GM12801 (cell line): Measurements from ENCODE around the gene ZBTB9.

Source experiments
- TF ChIP-seq, protein P1 (sequence below): IDR thresholded peaks from one replicate; pipeline ENCODE4 v1.5.1; 2011; ENCODE audit warnings: control low read depth; ENCODE audit not compliant: insufficient read length; ENCODE audit errors: extremely low read depth

The ZBTB9 gene

DNA sequence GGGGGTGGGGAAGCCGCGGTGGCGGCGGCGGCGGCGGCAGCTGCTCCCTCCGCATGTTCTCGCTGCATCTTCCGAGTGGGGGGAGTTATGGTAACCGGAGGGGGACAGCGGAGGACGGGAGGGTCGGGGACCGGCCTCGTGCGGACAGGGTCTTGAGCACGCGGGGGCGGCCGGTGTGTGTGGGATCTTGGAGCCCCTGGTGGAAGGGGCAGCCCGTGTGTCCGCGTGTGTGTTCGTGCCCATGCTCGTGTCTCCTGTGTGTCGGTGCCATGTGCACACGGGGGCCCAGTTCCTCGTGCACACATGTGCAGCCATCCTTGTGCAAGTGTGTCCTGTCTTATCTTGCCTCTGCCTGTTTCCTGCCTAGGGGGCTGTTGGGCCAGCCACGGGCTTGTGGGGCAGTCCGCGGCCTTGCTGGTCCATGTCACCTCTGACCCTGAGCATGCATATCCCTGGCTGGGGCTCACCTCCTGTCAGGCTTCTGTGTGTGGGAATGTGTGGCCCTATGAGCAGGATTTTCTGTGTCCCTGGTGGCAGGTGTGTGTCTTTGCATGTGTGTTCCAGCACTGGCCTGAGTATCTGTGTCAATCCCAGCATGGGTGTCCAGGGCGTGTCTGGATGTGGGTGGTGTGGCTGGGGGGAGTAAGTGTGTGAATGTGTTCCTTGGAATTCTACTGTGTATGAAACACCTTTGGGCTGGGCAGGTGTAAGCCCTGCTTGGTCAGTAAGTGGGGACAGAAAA, 26.0 kb upstream of the ZBTB9 start:
- TF ChIP-seq, protein P1, sequence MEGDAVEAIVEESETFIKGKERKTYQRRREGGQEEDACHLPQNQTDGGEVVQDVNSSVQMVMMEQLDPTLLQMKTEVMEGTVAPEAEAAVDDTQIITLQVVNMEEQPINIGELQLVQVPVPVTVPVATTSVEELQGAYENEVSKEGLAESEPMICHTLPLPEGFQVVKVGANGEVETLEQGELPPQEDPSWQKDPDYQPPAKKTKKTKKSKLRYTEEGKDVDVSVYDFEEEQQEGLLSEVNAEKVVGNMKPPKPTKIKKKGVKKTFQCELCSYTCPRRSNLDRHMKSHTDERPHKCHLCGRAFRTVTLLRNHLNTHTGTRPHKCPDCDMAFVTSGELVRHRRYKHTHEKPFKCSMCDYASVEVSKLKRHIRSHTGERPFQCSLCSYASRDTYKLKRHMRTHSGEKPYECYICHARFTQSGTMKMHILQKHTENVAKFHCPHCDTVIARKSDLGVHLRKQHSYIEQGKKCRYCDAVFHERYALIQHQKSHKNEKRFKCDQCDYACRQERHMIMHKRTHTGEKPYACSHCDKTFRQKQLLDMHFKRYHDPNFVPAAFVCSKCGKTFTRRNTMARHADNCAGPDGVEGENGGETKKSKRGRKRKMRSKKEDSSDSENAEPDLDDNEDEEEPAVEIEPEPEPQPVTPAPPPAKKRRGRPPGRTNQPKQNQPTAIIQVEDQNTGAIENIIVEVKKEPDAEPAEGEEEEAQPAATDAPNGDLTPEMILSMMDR = no peak

DNA sequence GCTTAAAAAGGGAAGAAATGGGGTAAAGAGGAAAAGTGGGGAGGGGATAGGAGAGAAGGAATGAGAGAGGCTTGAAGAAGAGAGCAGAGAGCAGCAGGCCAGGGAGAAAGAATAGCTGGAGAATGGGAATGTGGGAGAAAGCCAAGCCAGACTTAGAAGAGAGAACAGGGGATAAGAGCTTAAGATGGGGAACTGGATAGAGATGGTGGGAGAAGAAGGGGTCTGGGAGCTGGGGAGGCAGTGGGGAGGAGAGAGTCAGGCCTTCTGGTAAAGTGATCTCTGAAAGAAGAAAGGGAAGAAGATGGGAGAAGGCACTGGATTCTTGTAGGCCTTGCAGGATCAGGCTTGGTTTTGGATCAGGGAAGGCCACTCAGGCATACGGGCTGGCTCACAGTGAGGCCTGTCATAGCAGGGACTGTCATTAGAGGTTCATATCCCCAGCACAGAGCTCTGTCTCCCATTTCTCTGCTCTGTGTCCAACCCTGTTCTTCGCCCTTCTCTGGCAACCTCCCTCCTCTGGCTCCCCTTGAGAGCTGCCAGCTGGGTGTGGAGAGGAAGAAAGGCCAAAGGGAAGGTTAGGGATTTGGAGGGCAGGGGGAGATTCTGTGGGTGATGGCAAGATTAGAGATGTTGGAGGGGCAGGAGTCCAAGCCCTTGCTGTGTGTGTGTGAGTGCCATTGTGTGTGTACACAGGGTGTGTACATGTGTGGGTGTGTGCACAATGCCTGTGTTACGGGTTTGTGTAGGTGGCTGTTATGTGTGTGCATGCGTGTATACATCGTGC, 25.2 kb upstream of the ZBTB9 start:
- TF ChIP-seq, protein P1 = no peak

DNA sequence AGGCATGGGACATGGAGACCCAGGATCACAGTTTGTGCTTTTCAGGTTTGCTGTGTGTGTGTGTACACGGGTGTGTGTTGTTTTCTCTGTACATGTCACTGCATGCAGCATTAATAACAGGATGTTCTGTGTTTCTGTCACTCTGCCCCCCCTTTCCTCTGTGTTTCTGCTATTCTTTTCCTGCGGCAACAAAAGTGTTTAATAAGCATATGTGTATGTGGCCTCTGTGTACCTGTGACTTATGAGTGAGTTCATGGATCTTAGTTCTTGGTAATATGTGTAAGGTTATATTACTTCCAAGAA, 24.7 kb upstream of the ZBTB9 start:
- TF ChIP-seq, protein P1 = no peak

DNA sequence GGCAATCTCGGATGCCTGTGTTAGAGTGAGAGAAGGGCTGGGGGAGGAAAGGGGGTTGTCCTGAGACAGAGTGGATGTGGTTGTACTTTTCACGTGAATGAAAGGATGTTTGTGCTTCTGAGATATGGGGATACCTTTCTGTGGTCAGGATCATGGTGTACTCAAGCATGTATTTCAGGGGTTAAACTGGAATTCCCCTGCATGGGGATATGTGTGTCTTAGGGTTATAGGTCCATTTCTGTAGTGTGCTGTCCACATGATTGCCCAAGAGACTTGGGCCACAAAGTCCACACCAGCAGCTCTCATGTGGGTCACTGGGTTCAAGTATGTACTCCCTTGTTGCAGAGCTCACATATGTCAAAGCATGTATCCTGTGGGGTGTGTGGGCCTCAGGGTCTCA, 24.0 kb upstream of the ZBTB9 start:
- TF ChIP-seq, protein P1 = no peak

DNA sequence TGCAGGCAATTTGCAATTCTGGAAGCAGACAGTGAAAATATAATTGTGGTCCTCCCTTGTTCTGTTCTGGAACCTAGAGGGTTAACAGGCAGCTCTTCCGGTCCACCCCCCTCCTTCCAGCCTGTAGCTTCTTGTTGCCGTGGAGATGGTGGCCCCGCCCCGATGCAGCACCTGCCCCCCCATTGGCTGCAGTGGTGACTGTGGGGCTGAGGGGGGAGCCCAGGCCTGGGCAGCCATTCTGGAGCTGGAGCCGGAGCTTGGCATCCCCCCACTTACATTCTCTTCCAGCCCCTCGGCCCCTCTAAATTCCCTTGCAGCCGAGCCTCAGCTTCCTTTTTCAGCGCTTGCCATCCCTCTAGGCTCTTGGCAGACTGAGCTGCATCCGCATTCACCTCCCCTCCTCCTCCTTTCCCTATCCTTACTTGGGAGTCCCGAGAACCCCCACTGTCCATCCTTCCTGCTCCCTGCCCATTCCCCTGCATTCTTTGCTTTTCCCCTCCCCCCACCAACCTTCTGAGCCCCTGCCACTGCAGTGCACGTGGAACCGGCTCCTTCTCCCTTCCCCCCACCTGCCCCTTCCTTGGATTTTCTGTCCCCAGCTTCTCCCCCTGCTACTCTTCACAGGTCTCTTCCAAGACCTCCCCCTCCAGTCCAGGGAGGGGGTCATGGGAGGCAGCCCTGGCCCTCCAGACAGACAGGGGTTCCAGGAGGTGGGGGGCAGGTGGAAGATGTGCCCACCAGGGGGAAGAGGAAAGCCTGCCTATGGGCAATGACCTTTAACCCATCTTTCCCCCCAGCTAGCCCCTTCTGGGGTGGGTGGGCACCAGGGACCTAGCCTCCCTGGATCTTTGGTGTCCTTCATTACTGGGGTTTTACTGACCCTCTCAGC, 23.1 kb upstream of the ZBTB9 start:
- TF ChIP-seq, protein P1 = no peak

DNA sequence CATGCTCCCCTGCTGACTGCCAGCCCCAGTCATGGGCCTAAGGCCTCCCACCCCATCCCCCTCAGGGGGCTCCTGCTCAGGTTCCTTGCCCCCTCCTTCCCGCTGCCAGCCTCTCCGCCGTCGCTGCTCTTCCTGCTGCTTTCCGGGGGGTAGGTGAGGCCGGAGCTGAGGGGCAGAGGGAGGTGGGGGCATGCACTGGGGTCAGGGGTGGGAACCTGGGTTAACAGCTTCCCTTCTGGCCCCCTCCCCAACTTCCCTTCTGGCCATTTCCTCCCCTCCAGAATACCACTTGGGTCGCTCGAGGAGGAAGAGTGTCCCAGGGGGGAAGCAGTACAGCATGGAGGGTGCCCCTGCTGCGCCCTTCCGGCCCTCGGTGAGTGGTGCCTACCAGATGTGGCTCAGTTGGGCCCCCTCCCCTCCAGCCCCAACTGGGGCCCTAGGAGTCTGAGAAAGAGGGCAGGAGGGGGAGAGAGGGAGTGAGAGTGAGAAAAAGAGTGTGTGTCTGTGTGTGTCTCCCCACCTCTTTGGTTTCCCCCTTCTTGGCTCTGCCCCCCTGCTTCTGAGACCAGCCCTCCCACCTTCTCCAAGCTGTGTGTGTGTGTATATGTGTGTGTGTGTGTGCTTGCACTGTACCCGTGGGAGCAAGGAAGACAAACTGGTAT, 22.4 kb upstream of the ZBTB9 start:
- TF ChIP-seq, protein P1 = no peak

DNA sequence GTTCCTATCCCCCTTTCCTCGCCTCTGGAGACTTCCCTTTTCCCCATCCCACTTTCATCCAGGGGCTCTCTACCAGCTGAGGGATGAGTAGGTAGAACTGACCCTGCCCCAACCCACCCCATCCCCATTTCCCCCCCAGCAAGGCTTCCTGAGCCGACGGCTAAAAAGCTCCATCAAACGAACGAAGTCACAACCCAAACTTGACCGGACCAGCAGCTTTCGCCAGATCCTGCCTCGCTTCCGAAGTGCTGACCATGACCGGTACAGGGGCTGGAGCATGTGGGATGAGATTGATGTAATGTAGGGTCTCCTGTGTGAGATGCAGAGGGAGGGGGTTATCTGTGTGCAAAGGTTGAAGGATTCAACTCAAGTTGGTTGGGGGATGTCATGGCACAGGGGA, 21.8 kb upstream of the ZBTB9 start:
- TF ChIP-seq, protein P1 = no peak
